Bronchial epithelial cell (primary cell): ENCODE data around the gene MAGT1. TPM values are rescaled to one million over a fixed set of nuclear protein-coding genes. Genes with fewer than 3 reads are reported as not detected.

Source experiments
- DNase-seq: peaks from one replicate; pipeline ENCODE4 v3.0.0-alpha.2; 2010; ENCODE audit warnings: low read depth
- FAIRE-seq: peaks from 2 replicates; lab custom pipeline; 2011; peaks lifted over from hg19 to GRCh38; lab: Jason Lieb, UNC
- H3K27me3 ChIP-seq: 2 replicates; pipeline ENCODE4 v1.5.1; 2011; ENCODE audit warnings: low read length; ENCODE audit not compliant: control insufficient read depth, insufficient read depth
- H3K36me3 ChIP-seq: 2 replicates; pipeline ENCODE4 v1.5.1; 2011; ENCODE audit warnings: low read length; ENCODE audit not compliant: control insufficient read depth, insufficient read depth
- H3K4me3 ChIP-seq: 2 replicates; pipeline ENCODE4 v1.5.1; 2011; ENCODE audit warnings: mild to moderate bottlenecking, low read depth, low read length, control low read depth
- CTCF ChIP-seq: IDR thresholded peaks from 2 replicates; pipeline ENCODE4 v1.5.1; 2011; ENCODE audit warnings: mild to moderate bottlenecking, moderate library complexity, low read length, control low read depth, inconsistent platforms; ENCODE audit not compliant: insufficient read depth, severe bottlenecking
- total RNA-seq: library from RNA; depleted of rRNA; stranded (reverse); fragments of >200 nt; gene quantifications from 2 replicates; pipeline ENCODE4 v1.2.1, GENCODE V29; 2014

Gene MAGT1
- total RNA-seq, 1 donor from 2014 or later = 67.7 TPM

- no peak for FAIRE-seq
- H3K36me3 ChIP-seq = no peaks in the 10 kb centered on the region
- no peaks in the 10 kb centered on the region for H3K27me3 ChIP-seq
- no peak for TF ChIP-seq CTCF
- H3K4me3 ChIP-seq = no peak overlapping the region
- DNase-seq = no peak
Measured at GRCh38 chrX:77917294-77917933, 22.2 kb upstream of the MAGT1 start.

DNA sequence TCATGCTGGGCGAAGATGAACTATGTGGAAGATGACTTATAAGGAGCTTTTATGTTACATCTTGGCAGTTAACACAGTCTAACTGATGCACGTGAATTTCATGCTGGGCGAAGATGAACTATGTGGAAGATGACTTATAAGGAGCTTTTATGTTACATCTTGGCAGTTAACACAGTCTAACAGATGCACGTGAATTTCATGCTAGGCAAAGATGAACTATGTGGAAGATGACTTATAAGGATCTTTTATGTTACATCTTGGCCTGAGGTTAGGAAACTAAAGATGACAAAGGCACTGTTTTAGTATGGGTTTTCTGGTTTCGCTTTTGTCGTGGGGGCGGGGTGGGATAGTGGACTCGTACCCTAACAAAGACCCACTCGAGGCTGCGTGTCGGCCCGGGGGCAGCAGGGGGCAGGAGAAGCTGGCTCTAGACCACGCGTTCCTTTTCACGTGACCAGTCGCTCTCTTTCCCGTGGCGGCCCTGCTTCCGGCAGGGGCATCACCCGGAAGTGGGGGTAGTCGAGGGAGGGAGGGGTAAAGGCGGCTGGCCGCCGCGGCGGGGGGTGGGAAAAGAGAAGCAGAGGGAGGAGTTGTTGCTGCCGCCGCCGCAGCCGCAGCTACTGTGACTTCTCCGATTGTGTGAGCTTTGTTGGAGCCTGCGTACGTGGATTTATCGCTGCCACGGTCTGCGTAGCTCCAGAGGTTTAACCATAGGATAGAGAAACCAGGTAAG, 15.0 kb upstream of the MAGT1 start, which contains the start of gene ATP7A:
TSS of gene ATP7A (plus strand) at position 586 of the 733 bp plus-strand sequence. CDS start 60,949 bp downstream, outside the sequence.
- FAIRE-seq = no peak
- TF ChIP-seq CTCF = peak; percentile 56
- Histone ChIP-seq H3K27me3 (no peaks in the 10 kb centered on the region), H3K4me3 (peak within 1 kb of the TSS; percentile 53), H3K36me3 (no peaks in the 10 kb centered on the region)
- peak; percentile 55 for DNase-seq

GRCh38 chrX:77901506-77901905, 6.3 kb upstream of the MAGT1 start:
- FAIRE-seq (no peak), DNase-seq (no peak)
- H3K27me3 ChIP-seq = no peaks in the 10 kb centered on the region
- H3K36me3 ChIP-seq = no peaks in the 10 kb centered on the region
- H3K4me3 ChIP-seq = no peak overlapping the region
- TF ChIP-seq CTCF = no peak

- FAIRE-seq (no peak), DNase-seq (no peak)
- no peaks in the 10 kb centered on the region for H3K36me3 ChIP-seq
- H3K4me3 ChIP-seq = peak overlapping the region; percentile 49
- H3K27me3 ChIP-seq = no peaks in the 10 kb centered on the region
- TF ChIP-seq CTCF = no peak
Measured at GRCh38 chrX:77900688-77901087, 5.5 kb upstream of the MAGT1 start.

DNA sequence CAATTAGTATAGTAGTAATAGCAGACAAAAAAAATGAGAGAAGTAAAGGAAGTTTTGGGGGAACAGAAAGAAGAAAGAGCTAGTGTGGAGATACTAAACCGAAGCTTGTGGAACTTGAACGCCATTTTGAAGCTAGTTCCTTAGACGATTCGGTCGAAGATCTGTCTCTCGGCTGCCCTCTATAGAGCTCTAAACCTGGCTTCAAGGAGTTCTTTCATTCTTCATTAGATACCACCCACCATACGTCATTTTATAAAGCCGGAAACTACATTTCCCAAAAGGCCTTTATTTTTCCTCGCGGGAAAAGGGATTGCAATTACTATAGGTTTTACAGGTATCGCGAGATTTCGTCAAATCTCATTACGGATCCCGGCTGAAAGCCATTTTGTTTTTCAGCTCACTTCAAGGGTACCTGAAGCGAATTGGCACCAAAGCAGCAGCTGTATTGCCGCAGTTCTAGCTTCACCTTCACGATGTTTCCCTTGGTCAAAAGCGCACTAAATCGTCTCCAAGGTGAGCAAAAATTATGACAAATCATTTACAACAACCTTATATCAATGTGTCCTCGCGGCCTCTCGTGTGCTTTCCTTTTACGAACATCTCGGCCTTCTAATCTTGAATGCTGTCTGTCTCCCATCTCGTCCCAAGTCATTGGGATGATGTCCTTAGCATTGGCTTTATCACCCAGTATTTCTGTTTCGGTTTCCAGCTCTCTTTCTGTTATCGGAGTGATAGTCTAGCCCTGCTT, 4.0 kb upstream of the MAGT1 start, which contains the start of gene COX7B:
TSS of gene COX7B (plus strand) at position 388 of the 748 bp plus-strand sequence. CDS start at position 474, 86 bp downstream.
- H3K4me3 ChIP-seq = peak within 1 kb of the TSS; percentile 49
- H3K27me3 ChIP-seq = no peaks in the 10 kb centered on the region
- H3K36me3 ChIP-seq = no peaks in the 10 kb centered on the region
- DNase-seq (peak; percentile 91), FAIRE-seq (no peak)
- TF ChIP-seq CTCF = peak; percentile 53
